ENCODE measurements around the gene AHNAK2.

AHNAK2 gene

GRCh38 chr14:105011312-105011990, 33.3 kb upstream of the AHNAK2 start:
- DNase-seq, result no peak

DNA sequence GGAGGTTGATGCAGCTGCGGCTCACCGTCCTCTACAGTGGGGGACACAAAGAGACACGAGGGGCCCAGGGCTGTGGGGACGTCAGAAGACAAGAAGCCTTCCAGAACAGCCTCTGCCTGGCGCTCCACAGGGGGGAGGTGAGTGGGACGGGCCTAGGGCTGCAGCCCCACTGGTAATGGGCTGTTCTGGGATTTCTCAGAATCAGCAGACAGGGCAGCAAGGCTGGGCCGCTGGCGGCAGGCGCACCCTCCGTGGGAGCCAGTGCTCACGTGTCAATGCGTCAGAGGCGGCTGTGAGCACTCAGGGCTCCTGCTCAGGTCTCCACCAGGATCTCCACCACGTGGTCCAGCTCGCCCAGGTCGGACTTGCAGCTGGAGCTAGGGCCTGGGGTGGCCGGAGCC, 32.7 kb upstream of the AHNAK2 start:
- no peak for DNase-seq

DNA sequence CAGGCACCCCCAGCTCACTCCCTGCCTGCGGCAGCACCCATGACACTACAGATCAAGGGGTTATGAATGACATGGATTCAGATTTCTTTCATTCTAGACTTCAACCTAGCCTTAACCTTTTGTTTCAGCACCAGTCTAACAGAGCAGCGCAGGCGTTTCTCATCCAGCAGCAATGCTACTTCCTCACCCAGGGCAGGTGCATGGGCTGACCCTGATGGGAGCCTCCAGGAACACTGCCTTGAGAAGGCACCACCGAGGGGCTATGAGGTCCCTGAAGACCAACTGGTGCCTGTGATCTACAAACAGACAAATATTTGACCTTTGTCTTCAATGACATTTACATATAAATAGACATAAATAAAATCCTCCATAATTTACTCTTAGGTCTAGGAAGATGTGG, 31.9 kb upstream of the AHNAK2 start:
- no peak for DNase-seq

DNA sequence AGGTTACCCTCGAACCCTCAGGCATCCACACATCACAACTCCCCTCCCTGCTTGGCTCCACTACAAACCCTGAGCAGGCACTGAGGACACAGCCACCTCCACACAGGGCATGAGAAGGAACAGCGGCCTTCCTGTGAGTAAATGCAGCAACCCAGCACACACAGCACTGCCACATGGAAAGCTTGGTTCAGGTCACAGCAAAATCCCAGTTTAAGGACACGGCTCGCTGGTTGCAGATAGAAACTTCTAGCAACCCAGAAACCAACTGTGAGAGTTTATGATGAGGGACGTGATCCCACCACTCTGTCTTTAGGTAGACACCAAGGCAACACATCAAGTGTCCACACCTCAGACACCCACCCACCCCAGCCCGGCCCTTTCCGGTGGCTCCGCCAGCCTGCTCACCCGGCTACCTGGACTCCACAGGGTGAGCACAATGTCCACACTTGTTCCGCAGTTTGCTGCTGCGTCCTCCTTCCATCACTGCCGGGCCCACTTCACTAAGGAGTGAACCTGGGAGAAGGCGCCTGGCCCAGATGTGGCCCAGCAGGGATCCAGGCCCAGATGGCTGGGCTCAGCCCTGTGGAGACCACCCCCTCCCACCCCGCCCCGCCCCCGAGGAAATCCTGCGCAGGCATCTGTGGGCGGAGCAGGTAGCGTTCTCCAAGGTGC, 29.6 kb upstream of the AHNAK2 start:
- DNase-seq, result no peak

DNA sequence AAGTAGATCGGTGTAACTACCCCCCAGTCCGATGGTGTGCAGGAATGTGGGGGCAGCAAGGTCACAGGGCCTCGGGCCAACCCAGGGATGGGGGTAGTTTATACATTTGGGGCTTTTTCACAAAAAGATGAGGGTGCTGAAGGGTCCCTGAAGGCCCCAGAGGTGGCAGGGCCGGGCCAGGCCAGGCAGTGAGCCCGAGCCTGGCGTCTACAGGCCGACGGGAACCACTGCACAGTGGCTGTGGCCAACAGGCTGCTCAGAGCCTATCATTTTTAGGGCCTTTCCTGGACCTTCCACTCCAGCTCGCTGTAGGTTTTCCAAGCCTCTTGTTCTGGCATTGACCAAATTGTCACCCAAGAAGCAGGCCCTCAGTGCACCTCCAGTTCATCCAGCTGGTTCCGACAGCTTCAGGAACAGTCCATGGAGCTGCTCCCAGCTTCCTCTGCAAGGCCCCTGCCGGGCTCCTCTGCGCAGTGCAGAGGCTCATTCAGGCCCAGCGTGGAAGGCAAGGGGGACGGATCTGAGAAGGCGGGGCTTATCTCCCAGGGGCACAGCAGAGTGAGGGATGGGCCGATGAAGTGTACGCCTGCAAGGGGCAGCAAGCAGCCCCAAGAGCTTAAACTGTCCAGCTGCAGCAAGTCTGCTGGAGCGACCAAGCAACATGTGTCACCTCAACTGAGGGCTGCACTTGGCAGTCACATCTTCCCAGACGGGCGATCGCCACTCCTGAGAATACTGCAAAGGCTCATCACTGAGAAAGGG, 28.8 kb upstream of the AHNAK2 start:
- DNase-seq, result no peak

DNA sequence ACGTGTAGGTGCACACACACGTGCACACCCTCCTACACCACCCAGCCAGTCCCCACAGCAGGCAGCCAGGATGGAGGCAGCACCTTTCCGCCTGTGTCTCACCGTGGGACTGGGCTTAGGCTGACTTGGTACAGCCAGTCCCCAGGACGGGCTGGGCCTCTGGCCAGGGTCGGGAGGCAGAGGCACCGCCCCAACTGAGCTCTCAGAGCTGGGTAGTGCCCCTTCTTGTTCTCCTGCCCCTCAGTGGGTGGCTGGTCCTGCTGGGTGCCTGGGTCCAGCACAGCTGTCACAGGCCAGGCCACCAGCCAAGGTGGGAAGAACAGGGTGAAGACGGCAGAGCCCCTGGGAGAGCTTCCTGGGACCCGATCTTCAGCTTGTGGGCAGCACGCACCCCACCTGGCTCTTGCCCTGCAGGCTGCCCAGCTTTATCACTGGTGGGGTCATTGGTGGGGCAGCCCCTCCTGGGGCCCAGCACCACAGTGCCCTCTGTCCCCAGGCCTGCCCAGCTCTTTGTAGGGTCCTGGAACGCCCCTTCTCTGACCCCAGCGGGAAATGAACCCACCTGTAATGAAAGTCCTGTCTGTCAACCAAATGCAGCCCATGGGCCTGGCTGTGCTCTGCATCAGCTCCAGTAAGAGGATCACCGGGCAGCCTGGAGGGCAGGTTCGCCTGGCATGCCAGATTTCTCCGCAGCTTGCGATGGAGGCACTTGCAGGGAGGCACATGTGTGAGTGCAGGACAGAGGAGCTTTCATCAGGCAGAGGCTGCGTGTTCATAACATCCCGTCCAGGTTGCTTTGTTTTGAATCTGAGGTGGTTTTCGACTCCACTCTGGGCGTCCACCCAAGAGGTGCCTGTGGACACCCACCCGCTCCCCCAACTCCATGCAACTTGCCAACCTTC, 28.0 kb upstream of the AHNAK2 start:
- DNase-seq, result no peak

DNA sequence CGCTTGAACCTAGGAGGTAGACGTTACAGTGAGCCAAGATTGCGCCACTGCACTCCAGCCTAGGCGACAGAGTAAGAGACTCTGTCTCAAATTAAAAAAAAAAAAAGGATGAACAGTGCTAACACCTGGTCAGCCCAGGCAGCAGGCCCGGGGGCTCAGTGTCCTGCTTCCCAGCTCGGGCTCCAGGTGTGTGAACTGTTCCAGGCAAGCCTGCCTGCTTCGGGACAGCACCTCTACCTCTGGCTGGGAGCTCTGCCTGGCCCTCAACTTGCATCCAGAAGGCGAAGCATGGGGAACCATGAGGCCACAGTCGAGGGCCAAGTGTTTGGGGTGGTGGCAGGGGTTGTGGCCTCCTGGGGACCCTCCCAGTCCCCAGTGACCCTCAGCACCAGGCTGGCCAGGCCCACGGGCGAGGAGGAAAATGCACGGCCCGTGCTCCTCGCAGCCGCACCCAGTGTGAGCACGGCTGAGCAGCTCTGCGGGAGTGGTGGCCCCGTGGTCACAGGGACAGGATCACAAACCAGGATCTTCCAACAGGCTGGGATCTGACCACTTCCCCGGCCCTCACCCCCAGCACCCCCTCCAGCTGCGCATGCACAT, 27.3 kb upstream of the AHNAK2 start:
- no peak for DNase-seq

DNA sequence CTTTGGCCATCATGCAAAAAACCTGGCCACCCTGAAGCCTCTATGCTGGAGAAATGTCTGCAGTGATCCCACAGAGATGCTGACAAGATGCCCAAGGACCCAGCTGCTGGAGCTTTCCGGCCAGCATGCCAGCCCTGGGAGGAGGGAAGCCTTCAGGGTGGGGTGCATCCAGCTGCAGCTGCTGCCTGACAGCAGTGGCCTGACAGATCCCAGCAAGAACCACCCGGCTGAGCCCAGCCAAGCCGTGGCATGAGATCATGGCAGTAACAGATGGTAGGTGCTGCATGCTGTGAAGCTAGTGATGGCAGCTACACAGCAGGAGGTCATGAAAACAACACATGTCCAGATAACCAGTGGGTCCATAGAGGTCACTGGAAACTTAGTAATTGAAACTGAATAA, 21.2 kb upstream of the AHNAK2 start:
- no peak for DNase-seq

- DNase-seq, result no peak
Observed at GRCh38 chr14:104998801-104999200, 20.6 kb upstream of the AHNAK2 start.

GRCh38 chr14:104996483-104996882, 18.3 kb upstream of the AHNAK2 start:
- DNase-seq, result no peak

DNA sequence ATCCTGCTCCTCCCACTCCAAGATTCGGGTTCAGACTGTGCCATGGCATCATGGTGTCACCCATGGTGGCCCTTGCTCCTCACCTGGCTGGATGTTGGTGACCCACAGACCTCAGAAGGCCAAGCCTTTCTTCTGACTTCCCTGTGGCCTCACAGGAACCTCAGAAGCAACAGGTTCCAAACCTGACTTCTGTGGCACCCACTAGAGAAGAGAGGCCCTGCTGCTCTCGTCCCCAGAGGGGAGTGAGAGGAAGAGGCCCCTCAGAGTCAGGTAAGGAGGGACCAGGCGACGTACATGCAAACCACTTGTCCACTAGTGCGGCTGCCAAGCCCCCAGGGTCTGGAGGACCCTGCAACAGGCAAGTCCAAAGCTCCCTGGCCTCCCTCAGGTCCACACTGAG, 17.9 kb upstream of the AHNAK2 start:
- no peak for DNase-seq

- no peak for DNase-seq
Observed at GRCh38 chr14:104994978-104995377, 16.8 kb upstream of the AHNAK2 start.

- DNase-seq, result no peak
Observed at GRCh38 chr14:104993808-104994591, 15.8 kb upstream of the AHNAK2 start.

DNA sequence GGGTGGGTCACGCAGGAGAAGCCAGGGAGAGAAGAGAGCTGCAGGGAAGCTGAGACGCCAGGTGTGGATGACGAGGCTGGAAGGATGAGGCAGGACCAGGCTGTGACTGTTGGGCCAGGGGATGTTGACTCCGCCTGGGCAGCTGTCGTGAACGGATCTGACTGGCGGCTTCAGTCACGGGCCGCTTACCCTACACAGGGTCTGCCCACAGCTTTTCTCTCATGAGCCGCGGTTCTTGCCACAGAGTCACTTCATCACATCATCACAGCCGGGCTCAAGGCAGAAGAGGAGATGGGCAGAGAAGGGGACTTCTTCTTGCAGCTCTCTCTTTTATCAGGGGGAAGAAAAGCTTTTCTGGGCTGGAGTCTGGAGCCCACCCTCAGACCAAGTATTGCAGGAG, 15.1 kb upstream of the AHNAK2 start:
- DNase-seq, result no peak

- DNase-seq, result no peak
Observed at GRCh38 chr14:104992501-104992900, 14.3 kb upstream of the AHNAK2 start.

GRCh38 chr14:104991896-104992230, 13.7 kb upstream of the AHNAK2 start:
- DNase-seq, result no peak

GRCh38 chr14:104989951-104990303, 11.8 kb upstream of the AHNAK2 start:
- no peak for DNase-seq

- no peak for DNase-seq
Observed at GRCh38 chr14:104989236-104989950, 11.2 kb upstream of the AHNAK2 start.

GRCh38 chr14:104986487-104987164, 8.5 kb upstream of the AHNAK2 start:
- DNase-seq, result no peak

DNA sequence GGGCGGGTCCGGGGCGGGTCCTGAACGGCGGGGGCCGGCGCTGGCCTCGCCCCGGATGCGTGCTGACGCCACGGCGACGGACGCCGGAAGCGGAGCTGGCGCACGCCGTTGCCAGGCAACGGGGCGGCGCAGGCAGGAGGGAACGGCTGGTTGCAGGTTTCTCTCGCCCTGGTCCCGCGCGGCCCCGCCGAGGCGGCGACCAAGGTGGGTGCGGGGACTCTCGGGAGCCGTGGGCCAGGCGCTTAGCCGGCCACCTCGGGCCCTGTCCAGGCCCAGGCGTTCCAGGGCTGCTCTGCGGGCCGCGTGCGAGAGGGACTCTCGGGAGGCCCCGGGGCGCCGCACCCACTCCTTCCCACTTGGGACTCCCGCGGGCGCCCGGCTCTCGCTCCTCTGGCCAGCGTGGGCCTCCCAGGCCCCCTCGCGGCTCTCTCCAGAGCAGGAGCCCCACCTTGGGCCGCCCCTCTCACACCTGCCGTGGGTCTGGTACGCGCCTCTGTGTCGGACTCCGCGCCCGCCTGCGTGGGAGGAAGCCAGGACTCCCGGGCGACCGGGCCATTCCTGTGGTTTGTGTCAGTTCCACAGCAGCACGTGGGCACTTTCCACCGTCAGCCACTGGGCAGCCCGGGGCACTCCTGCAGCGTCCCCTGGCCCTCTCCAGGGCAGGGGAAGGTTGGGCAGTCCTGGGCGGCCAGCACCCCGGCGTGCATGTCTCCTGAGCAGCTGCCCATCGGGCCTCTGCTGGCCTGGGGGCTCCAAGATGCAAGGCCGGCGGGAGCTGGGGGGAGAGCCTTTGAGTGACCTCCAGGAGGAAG, 7.7 kb upstream of the AHNAK2 start, which contains the start of gene CLBA1:
Gene CLBA1, plus strand, starts transcription at position 114 of the 812 bp plus-strand sequence. Its CDS starts 644 bp downstream, at position 758.
- peak; percentile 89 for DNase-seq
